HG02970 (cell line): ENCODE results near the gene CS.
"Not testable (repeated sequence)": the region's sequence is repeated elsewhere in the genome, so short reads cannot be mapped to it uniquely, and the experiment has no call there.

ENCODE experiments used
- ATAC-seq: cut with Tn5 transposase; IDR thresholded peaks from one replicate; pipeline ENCODE4 v1.9.1; 2021; ENCODE audit warnings: mild to moderate bottlenecking, moderate library complexity, moderate number of reproducible peaks; ENCODE audit not compliant: unreplicated experiment, low FRiP score

CS gene

DNA sequence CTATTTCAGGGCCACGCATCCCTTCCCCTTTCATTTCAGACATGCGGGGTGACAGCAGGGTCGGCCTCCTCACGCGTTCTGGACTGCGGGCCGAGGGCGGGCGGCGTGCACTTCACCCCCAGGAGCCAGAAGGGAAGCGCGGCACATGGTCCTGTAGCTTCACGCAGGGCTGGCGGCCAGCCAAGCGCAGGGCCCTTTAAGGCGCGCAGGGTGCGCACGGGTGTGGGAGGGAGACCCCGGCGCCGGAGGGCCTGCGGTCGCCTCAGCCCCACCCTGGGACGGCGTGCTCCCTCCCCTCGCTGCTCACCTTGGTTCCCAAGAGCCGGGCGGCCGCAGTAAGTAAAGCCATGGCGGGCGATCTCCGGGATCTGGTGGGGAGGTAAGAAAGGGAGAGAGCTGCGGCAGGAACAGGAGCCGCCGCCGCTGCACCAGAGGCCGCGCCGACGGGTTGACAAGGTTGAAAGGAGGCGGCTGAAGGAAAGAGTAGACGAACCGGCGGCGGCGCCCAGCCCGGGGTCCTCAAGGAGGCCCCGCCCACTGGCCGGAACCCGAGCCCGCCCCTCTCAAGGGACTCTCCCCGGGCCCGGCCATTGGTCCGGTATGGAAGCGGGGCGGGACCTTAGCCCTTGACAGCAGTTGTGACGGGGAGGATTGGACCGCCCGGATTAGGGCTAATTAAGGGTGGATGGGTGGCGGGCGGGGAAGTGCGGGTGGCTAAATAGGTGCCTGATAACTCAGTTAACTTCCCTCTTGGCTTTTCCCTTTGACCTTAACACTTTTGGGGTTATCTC, at the start of gene CS:
CS (minus strand) TSS at position 478 of the 791 bp plus-strand sequence; CDS start at position 349, 129 bp downstream.
- ATAC-seq: peak; percentile 91

DNA sequence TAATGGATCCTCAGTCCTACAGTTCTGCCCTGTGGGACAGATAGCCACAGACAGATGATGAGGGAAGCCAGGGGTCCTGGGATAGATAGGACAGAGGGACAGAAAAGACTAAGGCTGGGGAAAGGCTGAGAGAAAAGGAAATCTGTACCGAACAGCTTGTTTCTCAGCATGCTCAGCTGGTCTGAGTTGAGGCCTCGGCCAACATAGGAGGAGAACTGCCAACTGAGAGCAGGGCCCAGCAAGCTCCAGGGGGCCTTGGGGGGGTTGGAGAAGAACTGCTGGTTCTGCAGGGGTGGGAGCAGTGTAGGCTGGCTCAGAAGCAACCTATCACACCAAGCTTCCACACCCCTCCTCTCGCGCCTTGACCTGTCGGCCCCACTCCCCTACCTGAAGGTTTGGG, 48.6 kb upstream of the CS start:
- ATAC-seq: no peak

DNA sequence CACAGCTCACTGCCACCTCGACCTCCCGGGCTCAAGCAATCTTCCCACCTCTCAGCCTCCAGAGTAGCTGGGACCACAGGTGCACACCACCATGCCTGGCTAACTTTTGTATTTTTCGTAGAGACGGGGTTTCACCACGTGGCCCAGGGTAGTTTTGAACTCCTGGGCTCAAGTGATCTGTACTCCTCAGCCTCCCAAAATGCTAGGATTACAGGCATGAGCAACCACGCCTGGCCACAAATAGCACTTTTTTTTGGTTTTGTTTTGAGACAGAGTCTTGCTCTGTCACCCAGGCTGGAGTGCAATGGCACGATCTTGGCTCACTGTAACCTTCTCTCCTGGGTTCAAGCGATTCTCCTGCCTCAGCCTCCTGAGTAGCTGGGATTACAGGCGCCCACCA, 47.1 kb upstream of the CS start:
- not testable (repeated sequence) for ATAC-seq

DNA sequence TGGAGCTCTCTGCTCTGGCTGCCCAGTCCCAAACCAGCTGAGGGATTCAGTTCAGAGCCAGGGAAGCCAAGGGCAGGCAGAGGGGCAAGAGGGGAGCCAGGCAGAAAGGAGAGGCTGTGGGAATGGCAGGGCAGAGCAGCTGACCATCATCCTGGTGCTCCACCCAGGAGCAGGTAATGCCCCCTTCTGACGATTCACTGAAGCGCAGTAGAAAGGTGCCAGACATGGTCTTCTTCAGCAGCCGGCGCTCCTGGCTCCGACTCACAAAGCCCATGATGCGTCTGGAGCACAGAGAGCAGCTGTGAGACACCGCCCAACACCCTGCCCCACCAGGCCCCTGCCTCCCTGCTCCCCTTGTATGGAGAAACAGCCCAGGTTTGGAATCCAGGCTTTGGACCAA, 46.5 kb upstream of the CS start:
- ATAC-seq: no peak

DNA sequence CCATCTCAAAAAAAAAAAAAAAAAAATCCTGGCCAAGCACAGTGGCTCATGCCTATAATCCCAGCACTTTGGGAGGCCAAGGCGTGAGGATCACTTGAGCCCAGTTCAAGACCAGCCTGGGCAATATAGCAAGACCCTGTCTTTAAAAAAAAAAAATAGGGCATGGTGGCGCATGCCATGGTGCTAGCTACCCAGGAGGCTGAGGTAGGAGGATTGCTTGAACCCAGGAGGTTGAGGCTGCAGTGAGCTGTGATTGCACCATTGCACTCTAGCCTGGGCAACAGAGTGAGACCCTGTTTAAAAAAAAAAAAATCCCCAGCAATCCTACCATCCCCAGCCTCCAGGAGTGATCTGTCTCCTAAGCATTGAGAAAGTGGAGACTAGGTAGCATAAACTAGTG, 42.2 kb upstream of the CS start:
- not testable (repeated sequence) for ATAC-seq

DNA sequence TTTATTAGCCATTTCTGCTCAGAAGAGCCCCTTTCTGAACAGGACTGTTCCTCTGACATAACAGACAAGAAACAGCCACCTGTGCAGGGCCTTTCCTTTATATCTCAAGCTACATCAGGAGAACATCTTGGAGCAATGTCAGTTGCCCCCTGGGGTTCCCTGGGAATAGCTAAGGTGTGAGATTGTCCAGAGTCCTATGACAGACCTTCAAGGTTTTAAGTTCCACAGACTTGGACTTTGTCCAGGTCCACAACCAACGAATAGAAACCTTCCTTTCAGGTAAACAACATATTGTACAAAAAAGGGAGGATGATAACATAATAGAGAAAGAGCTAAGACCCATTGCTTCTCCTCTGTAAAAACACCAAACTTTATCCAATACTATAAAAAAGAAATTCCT, 41.5 kb upstream of the CS start:
- ATAC-seq: no peak

DNA sequence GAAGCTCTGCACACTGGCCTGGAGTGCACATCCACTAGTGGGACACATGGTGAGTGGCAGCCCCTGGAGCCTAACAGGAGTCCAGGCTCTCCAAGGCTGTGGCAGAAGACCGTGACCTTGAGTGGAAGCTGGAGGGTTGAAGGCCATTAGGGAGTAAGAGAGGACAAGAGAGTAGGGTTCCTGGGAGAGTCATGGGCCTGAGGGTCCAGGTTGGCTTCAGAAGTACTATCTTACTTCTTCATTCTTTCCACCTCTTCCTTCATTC, 39.0 kb upstream of the CS start:
- no peak for ATAC-seq

DNA sequence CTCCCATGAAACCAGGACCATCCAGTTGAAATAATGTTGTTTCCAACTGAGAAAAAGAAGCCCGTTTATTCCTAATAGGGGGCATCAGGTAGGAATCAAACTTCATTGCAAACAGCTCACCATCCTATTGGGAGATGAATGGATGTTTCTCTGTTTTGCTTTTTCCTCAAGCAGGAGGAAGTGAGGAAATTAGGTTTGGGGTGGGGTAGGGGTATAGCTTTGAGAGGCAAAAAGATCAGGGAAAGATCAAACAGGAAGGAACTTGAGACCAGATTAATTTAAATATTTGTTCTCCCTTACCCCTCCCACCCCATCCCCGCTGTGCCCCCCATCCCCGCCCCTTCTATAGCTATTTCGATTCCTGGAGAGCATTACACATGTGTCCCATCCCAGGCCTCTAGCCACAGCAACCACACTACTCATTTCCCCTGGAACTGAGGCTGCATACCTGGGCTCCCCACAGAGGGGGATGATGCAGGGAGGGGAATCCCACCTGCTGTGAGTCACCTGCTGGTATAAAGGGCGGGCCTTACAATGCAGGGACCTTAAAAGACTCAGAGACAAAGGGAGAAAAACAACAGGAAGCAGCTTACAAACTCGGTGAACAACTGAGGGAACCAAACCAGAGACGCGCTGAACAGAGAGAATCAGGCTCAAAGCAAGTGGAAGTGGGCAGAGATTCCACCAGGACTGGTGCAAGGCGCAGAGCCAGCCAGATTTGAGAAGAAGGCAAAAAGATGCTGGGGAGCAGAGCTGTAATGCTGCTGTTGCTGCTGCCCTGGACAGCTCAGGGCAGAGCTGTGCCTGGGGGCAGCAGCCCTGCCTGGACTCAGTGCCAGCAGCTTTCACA, 38.4 kb upstream of the CS start, which contains the start of gene IL23A:
IL23A (plus strand) TSS at position 577 of the 850 bp plus-strand sequence; CDS start at position 738, 161 bp downstream.
- ATAC-seq: no peak

DNA sequence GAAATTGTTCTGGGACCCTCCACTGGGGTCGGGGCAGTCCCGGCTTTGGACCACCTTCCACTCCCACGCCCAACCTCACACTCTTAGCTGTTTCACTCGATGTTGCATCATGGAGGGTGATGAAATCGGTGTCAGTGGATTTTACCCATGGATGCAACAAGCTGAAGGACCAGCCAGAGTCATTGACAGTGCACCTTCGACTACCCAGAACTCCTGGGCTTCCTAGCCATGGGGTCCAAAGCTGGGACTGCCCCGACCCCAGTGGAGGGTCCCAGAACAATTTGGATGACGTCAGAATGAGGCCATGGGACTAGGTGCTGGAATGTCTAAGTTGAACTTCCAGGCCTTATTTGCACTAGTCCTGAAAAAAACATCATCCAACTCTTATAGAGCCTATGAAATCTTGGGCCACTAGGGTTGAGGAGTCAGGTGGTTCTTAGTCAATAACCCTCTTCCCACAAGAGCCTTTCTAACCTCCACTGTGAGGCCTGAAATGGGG, 37.7 kb upstream of the CS start:
- no peak for ATAC-seq

DNA sequence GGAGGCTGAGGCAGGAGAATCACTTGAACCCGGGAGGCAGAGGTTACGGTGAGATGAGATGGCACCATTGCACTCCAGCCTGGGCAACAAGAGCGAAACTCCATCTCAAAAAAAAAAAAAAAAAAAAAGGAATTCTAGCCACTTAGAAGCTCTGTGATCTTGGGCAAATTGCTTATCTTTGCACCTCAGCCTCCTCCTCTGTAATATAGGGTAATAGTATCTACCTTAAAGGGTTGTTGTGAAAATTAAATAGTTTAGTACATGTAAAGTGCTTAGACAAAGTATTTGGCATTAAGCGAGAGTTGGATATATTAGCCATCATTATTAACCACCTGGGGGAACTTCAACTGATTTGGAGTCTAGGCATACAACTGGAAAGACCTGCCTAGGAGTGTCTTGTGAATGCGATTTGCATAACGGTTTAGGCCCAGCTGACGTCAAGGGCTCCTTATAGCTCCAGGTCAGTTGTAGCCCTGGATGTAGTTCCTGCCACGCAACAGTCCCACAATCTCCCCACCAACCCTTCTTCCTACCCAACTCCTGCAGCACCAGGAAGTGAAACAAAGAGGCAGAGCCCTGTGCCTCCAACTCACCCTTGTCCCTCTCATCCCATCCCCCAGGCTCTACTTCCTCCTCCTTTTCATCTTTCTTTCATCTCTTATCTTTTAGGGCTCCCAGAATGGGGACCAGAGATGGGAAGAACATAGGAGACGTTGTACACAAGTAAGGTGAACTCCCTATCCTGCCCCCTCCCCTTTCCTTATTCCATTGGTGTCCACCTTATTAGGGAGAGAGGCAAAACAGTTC, 36.4 kb upstream of the CS start:
- ATAC-seq: no peak

DNA sequence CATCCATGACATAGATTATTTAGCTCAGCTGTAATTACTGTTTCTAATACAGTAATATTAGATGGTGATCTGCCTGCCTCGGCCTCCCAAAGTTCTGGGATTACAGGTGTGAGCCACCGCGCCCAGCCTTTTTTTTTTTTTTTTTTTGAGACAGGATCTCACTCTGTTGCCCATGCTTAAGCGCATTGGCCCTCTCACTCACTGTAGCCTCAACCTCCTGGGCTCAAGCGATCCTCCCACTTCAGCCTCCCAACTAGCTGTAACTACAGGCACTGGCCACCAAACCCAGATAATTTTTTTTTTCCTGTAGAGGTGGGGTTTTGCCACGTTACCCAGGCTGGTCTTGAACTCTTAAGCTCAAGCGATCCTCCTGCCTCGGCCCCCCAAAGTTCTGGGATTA, 35.4 kb upstream of the CS start:
- ATAC-seq: not testable (repeated sequence)

DNA sequence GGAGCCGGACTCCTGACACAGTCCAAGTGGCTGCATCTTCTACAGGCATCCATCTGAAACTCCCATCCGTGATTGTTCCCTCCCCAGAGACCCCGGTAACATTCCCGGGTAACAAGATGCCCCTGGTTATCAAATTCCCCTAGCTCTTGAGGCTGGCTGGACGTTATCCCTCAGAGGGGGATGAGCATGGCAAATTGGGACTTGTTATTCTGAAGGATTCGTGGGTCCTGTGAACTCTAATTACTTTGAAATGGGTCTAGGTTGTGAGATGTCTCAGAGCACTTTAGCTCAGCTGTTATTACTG, 34.3 kb upstream of the CS start:
- no peak for ATAC-seq

DNA sequence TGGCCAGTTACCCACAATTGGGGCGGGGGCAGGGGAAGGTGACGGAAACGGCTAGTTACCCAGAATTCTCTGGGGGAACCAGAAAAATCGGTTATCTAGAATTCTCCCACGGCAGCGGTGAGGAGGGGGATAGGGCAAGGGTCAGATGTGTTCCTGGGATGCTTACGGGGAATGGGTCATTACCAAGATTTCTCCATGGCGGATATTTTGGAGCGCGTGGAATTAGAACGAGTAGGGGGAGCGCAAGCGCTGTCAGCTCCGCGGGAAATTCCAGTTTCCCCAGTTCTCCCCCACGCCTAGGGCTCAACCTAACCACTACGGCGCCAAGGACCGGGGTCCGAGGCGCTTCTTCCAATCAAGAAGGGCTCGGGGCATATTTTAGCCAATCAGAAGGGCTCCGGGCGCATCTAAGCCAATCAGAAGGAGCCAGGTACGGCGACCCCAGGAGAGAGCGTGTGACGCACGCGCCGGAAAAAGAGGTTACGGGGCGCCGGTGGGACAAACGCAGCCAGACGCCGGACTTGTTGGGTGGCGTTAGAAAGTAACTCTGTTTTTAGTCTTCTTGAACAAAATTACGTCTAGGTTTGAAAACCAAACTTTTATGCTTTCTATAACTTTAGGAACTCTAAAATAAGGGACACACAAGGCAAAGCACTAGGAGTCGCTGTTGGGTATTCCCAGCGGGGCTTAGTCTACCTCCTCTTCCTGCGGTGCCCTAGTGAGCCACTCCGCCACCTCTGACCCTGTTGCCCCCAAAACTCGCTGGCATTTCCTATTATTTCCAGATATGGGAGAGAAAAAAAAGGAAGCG, 33.8 kb upstream of the CS start, which contains the start of gene PAN2:
PAN2 (minus strand) TSS at position 322 of the 811 bp plus-strand sequence. CDS start 906 bp downstream, outside the sequence.
- ATAC-seq: peak; percentile 82

DNA sequence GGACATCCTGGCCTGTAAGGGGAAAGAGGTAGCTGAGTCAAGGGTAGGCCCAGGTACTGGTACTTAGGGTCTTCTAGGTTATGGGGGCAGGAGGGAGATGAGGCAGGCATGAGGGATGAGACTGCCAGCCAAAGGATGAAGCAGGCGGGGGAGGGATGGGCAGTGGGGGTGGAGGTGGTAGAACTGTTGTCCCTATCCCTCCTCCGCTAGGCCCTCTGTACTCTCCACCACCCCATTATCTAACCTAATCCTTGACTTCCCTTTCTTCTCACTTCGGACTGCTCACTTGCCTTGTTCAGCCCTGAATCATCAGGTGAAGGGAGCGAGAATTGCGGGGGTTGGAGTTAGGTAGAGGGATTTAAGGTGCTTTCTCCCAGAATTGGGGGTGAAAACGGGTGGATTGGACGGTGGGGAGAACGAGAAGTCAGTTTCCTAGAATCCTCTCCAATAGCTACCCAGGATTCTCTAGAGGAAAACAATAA, 33.1 kb upstream of the CS start:
- ATAC-seq: no peak

DNA sequence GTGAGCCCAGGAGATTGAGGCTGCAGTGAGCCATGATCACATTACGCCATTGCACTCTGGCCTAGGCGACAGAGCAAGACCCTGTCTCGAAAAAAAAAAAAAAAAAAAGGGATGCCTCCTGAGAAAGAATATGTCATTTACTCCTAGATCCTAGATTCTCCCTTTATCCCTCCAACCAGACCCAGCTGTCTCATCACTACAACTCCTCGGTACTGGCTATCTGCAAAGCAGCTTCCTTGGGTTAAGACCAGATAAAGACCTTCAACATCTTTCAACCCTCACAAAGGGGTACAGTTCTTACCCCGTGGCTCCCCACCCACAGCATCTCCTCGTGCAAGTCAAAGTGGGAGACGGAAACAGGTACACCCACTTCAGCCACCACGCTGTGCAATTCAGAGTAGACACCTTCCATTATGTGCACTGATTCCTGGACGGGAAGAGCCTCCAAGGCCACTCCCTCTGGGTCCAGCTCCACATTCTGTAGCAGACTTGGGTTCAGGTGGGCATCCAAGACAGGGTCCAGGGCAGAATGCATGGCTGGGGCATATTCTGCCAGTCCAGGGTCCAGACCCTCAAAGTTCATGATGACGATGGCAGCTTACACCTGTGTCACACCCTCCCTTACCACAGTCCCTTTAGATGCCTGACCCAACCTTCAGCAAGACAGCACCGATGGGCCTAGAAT, 32.5 kb upstream of the CS start:
- ATAC-seq: no peak

DNA sequence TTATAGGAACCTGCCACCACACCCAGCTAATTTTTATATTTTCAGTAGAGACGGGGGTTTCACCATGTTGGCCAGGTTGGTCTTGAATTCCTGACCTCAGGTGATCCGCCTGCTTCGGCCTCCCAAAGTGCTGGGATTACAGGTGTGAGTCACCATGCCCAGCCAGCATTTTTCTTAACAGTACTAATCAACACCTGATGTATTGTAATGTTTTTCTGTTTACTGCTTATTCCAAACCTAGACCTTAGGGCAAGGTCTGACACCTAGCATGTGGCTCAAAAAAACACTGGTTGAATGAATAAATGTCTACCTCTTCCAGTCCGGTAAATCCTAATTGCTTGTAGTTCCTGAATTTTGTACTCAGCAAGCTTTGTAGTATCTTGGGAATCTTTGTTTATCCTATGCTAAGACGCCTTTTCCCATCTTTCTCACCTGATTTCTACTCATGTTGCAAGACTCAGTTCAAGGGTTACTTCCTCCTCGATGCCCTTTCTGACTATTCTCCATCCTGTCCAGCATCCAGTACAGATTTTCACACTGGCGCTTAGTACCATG, 30.9 kb upstream of the CS start:
- no peak for ATAC-seq

DNA sequence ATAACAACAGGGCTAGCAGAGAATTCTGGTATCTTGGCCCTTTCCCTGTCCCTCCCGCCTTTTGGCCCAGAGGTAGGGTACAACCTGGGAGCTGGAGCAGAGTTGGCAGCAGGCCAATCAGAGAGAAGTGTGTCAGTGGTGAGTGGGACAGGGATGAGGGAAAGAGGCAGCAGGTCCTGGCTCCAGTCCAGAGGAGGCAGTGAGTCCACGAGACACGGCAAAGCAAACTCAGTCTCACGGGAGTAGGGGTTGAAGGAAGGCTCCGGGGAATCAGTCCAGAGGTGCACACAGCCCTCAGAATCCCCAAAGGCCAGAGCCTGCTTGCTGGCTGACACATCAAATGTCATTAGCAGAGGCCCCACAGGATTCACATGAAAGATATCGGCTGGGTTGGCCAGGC, 26.4 kb upstream of the CS start:
- ATAC-seq: no peak

DNA sequence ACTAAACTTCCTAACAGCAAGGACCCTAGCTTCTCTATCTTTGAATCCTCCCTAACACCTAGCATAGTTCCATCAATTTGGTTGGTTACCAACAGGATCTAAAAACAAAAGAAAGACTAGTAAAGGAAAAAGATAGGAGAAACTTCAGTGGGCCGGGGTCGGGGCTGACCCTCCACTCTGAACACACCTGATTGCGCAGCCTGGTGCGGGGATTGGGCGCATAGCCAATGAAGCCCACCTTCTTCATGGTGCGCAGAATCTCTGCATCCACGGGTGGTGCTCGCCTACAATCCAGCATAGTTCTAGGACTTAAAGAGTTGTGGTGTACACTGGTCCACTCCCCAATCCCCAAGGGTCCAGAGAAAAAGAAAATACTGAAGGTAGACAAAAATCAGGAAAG, 26.0 kb upstream of the CS start:
- no peak for ATAC-seq

DNA sequence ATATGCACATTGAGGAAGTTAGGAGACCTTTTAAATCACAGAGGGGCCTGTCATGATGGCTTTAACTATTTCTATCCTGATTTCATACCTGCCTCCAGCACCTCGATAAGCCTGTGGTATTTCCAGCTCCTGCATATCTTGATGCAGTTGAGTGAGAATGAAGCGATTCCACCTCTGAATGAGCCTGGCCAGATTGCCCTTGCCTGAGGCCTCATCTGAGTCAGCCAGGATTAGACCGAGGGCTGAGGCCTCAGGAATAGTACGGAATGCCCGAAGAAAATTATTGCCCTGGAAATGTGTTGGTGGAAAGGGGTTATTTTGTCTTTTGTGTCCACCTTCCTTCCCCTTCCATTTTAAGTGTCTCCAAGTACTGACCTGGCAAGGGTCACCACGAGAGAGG, 24.1 kb upstream of the CS start:
- ATAC-seq: no peak
